ENCODE results near the gene TTC19.
A peak's percentile ranks its signal among the peaks of the same experiment; 100 is the strongest.
"Not testable (repeated sequence)": the region's sequence is repeated elsewhere in the genome, so short reads cannot be mapped to it uniquely, and the experiment has no call there.

The TTC19 gene

DNA sequence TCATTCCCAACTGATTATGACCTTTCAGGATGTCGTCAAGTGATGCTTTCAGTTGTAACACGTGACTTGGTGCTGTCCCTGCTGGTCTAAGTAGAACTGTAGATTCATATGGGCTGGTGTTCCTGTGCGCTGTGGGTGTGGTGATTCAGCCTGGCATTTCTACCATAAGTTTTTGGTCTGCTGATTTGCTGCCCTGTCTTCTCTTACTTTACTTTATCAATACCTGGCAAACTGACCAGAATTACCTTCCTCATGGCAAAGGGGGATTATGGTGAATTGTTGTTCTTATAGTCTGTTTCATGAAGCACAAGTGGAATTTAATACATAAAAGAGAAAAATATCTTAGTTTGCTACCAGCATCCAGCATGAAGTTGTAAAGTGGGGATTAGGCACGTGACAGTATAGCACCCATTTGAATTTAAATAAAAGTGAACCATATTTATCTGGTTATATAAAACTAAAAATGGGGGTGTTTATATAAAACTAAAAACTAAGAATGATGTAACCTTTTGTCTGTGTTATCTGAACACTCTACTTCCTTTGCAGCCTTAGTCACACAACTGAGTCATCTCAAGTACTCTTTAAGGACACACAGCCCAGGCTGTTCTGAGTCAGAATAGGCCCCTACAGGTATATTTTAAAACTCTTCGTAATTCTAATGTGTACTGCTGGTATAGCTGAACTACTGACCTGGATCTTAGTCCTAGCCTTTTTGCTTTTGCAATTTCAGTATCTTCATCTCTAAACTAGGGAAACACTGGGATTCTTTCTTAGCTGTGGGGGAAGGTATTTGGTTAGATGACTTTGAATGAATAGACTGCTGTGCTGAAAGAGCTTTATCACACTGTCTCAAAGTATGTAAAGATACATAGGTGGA, 28.3 kb downstream of the TTC19 start:
- DNase-seq: peak in 7 of 56 donors; percentile 2 to 57 (median 28)

DNA sequence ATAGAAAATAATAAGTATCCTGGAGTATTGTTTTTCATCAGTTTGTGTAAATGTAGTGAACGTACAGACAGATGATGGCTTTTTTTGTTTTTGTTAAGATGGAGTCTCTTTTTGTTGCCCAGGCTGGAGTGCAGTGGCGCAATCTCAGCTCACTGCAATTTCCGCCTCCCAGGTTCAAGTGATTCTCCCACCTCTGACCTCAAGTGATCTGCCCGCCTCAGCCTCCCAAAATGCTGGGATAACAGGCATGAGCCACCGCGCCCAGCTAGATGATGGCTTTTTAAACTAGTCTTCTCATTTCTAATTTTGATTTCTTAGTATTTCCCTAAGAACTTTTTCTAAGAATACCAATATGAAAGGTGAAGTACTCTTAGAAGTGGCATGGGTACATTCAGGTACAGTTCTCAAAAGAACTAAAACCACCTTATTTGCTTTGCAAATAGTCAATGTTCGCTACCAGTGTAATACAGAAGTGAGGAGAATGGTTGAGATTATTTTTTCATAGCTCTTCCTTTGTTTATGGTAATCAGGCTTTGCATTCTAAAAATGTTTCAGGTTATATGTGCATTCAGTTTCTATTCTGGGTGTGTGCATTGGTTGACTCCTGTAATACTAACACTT, 34.2 kb downstream of the TTC19 start:
- no peak for DNase-seq

DNA sequence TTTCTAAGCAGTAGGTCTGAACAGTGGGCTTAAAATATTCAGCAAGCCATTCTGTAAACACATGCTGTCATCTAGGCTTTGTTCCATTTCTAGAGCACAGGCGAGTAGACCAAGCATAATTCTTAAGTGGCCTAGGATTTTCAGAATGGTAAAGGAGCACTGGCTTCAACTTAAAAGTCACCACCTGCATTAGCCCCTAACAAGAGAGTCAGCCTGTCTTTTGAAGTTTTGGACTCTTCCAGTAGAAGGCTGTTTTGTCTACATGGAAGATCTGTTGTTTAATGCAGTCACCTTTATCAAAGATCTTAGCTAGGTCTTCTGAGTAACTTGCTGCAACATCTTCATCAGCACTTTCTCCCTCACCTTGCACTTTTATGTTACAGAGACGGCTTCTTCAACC, 36.6 kb downstream of the TTC19 start:
- no peak for DNase-seq

DNA sequence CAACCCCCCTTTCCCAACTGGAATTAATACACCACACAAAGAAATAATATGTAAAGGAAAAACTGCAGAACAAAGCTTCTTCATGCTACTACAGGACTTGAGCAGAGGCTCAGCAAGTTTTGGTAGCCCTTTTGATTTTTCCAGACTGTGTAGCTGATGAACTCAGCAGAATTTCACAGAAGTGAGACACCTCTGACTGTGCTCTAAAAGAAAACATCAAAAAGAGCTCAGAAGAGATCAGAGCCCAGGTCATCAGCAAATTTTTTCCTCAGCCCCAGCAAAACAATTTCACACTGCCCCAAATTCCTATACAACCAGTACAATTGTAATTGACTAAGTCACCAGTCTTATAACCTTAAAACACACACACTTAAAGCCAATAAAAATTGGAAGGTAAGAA, 38.0 kb downstream of the TTC19 start:
- DNase-seq: no peak

DNA sequence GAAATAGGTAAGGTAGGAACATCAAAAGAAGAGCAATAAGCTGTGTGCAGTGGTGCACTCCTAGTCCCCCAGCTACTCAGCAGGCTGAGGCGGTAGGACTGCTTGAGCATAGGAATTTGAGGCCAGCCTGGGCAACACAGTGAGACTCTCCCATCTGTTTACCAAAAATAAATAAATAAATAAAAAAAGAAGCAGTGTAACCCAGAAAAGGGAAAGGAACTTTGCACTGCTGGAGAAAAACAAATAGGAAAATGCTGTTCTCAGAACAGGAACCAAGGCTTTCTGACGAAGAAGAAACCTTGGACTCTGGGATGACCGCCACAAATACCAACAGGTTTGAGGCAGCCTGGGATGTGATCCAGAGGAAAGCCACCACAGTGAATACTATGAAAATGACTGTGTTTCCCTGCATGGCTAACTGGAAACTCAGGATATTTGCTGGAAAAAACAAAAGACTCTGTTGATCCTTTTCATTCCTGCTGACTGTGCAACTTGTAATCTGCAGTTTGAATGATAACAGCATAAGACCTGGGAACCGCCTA, 41.2 kb downstream of the TTC19 start:
- DNase-seq: peak in 23 of 56 donors; percentile 3 to 53 (median 16)

DNA sequence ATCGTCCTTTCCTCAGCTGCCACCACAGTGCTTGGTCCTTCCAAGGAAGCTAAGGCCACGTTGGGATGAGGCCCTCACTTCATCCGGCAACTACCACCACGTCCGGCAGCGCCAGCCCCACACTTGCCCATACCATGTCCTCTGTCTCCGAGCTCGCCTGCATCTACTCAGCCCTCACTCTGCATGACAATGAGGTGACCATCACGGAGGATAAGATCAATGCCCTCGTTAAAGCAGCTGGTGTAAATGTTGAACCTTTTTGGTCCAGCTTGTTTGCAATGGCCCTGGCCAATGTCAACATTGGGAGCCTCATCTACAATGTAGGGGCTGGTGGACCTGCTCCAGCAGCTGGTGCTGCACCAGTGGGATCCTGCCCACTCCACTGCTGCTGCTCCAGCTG, 44.9 kb downstream of the TTC19 start:
- DNase-seq: no peak

DNA sequence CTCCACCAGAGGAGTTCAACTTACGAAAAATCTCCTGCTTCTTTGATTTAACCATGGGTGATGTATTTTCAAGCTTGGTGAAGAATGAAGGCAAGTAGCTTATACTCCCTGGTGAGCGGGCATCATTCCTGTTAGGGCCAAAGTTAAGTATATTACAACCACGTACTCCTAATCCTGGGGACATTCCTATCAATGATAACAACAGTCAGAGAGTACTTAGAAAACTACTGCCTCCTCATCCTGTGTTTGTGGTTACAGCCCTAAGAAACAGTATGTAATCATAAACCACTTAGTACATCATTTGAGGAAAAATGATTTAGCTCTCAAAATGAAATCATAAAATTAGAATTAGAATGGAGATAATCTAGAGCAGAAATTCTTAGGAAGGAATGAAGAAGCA, 47.3 kb downstream of the TTC19 start:
- no peak for DNase-seq

DNA sequence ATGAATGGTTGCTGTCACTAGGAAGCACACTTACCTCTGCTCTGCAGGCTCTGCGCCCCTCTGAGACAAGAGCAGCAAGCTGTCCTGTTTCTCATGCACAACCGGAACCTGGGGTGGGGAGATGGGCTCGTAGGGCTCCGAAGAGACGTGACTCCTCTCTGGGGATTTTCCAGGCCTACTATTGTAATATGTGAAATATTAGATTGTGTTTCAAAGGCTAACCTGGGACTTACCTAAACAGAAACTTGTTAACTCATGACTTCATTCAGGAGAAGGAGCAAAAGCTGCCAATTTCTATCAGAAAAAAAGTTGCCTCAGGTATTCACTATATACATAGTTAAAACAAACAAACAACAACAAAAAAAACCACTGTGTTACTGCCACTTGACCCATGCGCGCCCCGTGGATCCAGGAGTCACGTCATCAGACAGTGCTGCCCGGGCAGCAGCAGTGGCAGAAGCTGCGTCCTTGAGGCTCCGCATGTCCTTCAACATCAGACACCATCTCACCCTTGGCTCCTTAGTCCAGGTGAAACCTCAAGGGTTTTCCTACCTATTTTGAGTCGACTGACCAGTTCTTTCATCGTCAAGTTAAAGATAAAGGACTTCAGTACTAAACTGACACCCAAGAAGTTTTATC, 49.3 kb downstream of the TTC19 start:
- no peak for DNase-seq

DNA sequence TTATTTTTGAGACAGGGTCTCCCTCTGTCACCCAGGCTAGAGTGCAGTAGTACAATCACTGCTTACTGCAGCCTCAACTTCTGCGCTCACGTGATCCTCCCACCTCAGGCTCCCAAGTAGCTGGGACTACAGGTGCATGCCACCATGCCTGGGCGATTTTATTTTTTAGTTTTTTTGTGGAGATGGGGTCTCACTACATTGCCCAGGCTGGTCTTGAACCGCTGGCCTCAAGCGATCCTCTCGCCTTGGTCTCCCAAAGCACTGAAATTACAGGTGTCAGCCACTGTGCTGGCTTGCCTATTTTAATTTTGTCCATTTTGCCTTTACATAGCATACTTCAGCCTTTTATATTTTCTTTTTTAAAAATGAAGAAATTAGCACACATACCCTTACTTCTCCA, 51.2 kb downstream of the TTC19 start:
- no peak for DNase-seq

DNA sequence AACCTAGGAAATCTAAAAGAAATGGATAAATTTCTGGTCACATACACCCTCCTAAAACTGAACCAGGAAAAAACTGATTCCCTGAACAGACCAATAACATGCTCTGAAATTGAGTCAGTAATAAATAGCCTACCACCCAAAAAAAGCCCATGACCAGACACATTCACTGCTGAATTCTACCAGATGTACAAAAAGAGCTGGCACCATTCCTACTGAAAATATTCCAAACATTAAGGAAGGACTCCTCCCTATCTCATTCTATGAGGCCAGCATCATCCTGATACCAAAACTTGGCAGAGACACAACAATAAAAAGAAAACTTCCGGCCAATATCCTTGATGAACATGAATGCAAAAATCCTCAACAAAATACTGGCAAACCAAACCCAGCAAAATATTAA, 52.9 kb downstream of the TTC19 start:
- no peak for DNase-seq

DNA sequence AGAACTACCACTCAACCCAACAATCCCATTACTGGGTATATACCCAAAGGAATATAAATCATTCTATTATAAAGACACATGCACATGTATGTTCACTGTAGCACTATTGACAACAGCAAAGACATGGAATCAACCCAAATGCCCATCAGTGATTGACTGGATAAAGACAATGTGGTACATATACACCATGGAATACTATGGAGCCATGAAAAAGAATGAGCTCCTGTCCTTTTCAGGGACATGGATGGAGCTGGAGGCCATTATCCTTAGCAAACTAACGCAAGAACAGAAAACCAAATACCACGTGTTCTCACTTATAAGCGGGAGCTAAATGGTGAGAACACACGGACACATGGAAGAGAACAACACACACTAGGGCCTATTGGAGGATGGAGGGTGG, 55.5 kb downstream of the TTC19 start:
- DNase-seq: not testable (repeated sequence)

DNA sequence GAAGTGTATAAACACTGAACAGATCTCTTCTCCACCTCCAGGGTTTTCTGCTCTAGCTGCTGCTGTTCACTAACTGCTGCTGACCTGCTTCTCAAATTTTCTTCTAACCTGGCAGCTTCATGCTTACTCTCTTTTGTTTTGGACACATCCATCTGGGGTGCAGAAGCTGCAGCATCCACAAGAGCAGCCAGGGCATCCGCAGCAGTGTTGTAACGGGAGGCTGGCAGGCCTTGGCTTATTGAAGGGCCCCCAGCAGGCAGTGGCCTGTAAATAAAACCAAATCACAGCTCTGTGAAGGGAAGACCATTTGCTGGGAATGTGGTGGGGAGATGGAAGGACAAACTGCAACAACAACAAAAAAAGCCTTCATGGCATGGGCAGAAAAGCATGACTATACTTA, 62.0 kb downstream of the TTC19 start:
- DNase-seq: no peak

DNA sequence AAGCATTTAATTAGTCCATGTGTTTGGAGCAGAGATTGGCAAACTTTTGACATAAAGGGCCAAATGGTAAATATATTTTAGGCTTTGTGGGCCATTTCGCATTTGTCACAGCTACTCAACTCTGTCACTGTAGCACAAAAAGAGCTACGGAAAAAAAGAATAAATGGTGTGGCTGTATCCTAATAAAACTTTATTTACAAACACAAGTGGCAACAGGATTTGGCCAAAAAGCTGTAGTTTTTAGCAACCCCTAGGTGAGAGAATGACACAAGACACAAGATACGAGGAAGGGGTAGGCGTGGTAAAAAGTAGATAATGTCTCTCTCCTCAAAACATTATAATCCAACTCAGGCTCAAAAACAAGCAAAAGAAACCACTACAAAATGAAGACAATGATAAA, 66.5 kb downstream of the TTC19 start:
- no peak for DNase-seq

DNA sequence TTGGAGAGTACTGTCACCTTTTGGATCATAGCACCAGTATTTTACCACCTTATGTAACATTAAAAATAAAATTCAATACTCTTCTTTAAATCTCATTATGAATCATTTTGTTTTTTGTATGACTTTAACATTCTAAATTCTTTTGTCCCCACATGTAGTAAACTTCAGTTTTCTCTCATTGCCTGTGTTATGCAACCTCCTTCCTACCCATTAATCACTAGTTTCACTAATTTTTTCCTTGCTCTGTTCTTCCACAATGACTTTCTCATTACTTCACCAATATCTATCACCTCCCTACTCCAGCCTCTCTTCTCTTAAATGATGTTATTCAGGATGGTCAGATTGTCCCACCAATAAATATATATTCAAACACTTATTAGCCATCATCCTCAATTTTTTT, 68.7 kb downstream of the TTC19 start:
- DNase-seq: no peak

DNA sequence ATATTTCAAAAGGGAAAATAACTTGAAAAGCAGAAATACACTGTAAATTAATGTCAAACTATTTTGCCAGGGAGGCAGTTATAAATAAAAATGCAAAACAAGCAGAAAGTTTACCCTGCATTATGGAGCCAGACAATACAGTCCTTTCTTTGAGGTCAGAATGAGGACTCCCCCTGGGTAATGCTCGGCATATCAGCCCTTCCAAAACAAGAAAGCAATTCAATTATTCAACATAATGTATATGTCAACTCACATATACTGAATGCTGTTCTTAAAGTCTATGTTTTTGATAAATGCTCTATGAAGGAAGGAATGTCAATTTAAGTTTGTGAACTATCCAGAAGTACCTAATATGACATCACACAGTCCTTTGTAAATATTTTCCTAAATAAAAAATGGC, 72.4 kb downstream of the TTC19 start:
- DNase-seq: no peak

DNA sequence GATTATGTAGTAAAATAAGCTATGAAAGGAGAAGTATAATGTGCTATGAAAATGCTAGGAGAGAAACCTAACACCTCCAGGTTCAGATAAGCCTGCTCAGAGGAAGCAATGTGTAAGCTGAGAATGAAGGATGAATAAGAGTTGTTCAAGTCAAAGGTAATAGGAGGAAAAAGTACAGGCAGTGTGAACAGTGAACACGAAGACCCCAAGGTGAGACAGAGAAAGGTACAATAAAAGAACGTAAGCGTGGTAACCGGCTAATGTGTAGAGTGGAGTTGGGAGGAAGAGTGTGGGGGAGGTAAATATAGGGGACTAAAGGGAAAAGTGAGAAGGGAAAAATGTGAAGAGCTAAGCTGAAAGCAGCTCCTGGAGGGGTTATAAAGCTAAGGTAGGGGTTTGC, 74.2 kb downstream of the TTC19 start:
- DNase-seq: no peak

DNA sequence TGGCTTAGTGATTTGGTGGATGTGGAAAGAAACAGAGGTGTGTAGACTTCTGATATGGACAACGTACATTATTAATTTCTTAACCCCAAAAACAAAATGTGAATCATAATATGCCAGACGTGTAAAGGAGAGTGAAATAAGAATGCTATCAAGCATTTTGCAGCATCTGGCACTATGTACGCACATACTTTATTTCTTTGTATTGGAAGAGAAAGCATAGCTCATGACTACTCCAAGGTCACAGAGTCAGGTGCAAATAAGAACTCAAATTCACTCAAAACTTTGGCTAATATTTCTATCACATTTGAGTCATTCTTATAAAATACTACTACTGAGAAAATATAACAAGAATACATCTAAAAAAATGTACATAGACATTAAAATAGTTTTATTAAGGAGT, 74.8 kb downstream of the TTC19 start:
- no peak for DNase-seq

DNA sequence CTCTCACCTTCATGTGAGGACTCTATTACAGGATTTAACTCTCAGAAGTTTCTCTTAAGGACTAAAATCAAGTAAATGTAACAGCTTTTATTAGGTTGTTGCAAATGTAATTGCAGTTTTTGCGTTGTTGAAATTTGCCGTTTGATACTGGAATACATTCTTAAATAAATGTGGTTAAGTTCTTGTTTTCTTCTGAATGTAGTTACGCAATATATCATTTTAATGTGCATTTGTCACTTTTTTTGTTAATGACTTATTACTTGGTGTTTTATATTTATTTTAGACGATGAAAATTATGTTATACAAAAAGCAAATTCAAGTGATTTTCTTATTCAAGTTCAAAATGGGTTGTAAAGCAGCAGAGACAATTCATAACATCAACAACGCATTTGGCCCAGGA, 76.3 kb downstream of the TTC19 start:
- no peak for DNase-seq

All from nucleus accumbens (tissue), 56 donors.